Upper lobe of left lung (tissue), 6 donors: Measurements from ENCODE around the gene ASCC1. TPM values are rescaled to one million over a fixed set of nuclear protein-coding genes. Genes with fewer than 3 reads are reported as not detected.
A peak's percentile ranks its signal among the peaks of the same experiment; 100 is the strongest.

Experiments used
- ATAC-seq, 2 donors: fragments of 200-7000 bp; cut with Tn5 transposase; one replicate each; pipeline ENCODE4 v1.9.1; 2022; ENCODE audit warnings: mild to moderate bottlenecking in 2 of 2, moderate library complexity in 2 of 2; ENCODE audit not compliant: low FRiP score in 2 of 2
- DNase-seq, 2 donors: peaks; one replicate each; pipeline ENCODE4 v3.0.0-alpha.2; 2019 to 2020
- H3K27ac ChIP-seq, 4 donors: fragments of 200-600 bp; sonication (generic); one replicate each; pipeline ENCODE4 v1.5.1; 2016 to 2019
- H3K27me3 ChIP-seq, 4 donors: fragments of 200-600 bp; sonication (generic); one replicate each; pipeline ENCODE4 v1.5.1; 2017 to 2019
- H3K36me3 ChIP-seq, 4 donors: fragments of 200-600 bp; sonication (generic); one replicate each; pipeline ENCODE4 v1.5.1; 2016 to 2019
- H3K4me1 ChIP-seq, 4 donors: fragments of 200-600 bp; sonication (generic); one replicate each; pipeline ENCODE4 v1.5.1; 2018 to 2019
- H3K4me3 ChIP-seq, 4 donors: fragments of 200-600 bp; sonication (generic); one replicate each; pipeline ENCODE4 v1.5.1; 2017 to 2019; ENCODE audit warnings: mild to moderate bottlenecking in 2 of 4, moderate library complexity in 1 of 4
- H3K9me3 ChIP-seq, 4 donors: fragments of 200-600 bp; sonication (generic); one replicate each; pipeline ENCODE4 v1.5.1; 2018 to 2019
- EP300 ChIP-seq, 4 donors: sonication (generic); formaldehyde crosslinking; IDR thresholded peaks; one replicate each; pipeline ENCODE4 v1.5.1; 2017; ENCODE audit warnings: antibody characterized with exemption in 4 of 4, control low read depth in 2 of 4
- POLR2A ChIP-seq, 4 donors: fragments of 450-650 bp; IDR thresholded peaks; one replicate each; pipeline ENCODE4 v1.5.1; 2016 to 2017; ENCODE audit warnings: antibody characterized with exemption in 4 of 4, mild to moderate bottlenecking in 2 of 4
- POLR2AphosphoS5 ChIP-seq, 2 donors: sonication (generic); formaldehyde crosslinking; IDR thresholded peaks; one replicate each; pipeline ENCODE4 v1.5.1; 2017; ENCODE audit warnings: antibody characterized with exemption in 2 of 2
- WGBS, 2 donors: methylation state at CpG; one replicate each; pipeline ENCODE4 v1.1.5; 2017 to 2018; 5-methylcytosine and 5-hydroxymethylcytosine counted together
- total RNA-seq, 6 donors: library from RNA; depleted of rRNA in 4 of 6; stranded (reverse); fragments of >200 nt in 4 of 6; gene quantifications; one replicate each; pipeline versions ENCODE4 v1.1.0 to v1.2.1, GENCODE V29; 2016 to 2021
- TF ChIP-seq, protein P1 (sequence below), 6 experiments: fragments of 450-650 bp in 4 of 6; fragments of 200-600 bp in 2 of 6; sonication (generic) in 2 of 6; IDR thresholded peaks; one replicate each; pipeline ENCODE4 v1.5.1; 2016 to 2019; ENCODE audit warnings: antibody characterized with exemption in 6 of 6
- donor health status: DM: no; HTN: no; CAD: no; lungs with moderate emphysema.
- donor health status: DM: no; HTN: yes; CAD: no; lungs with severe emphysema.

Gene ASCC1
- total RNA-seq, 6 donors from 2014 or later = 20.4 to 40.7 (median 24.4) TPM

DNA sequence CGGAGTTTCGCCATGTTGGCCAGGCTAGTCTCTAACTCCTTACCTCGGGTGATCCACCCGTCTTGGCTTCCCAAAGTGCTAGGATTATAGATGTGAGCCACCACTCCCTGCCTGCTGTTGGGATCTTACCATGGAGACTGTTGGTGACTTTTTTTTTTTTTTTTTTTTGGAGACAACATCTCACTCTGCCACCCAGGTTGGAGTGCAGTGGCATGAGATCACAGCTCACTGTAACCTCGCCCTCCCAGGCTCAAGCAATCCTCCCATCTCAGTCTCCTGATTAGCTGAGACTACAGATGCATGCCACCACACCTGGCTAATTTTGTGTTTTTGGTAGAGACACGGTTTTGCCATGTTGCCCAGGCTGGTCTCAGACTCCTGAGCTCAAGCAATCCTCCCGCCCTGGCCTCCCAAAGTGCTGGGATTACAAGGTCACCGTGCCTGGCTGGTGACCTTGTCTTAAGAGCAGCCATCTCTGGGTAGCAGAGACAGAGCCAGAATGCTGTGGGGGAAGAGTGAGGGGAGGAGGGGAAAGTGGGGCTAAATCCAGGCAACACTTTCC, 25.7 kb upstream of the ASCC1 start:
- Histone ChIP-seq H3K4me3 (no peak overlapping the region), H3K4me1 (peaks cover 53 to 60% (median 56%) of the 10 kb centered on the region in 4 donors), H3K27ac (peak overlapping the region; percentile 66 to 94 (median 88)), H3K36me3 (peaks cover 0 to 10% (median 5%) of the 10 kb centered on the region in 4 donors), H3K9me3 (no peaks in the 10 kb centered on the region), H3K27me3 (no peaks in the 10 kb centered on the region)
- TF ChIP-seq, protein P1, sequence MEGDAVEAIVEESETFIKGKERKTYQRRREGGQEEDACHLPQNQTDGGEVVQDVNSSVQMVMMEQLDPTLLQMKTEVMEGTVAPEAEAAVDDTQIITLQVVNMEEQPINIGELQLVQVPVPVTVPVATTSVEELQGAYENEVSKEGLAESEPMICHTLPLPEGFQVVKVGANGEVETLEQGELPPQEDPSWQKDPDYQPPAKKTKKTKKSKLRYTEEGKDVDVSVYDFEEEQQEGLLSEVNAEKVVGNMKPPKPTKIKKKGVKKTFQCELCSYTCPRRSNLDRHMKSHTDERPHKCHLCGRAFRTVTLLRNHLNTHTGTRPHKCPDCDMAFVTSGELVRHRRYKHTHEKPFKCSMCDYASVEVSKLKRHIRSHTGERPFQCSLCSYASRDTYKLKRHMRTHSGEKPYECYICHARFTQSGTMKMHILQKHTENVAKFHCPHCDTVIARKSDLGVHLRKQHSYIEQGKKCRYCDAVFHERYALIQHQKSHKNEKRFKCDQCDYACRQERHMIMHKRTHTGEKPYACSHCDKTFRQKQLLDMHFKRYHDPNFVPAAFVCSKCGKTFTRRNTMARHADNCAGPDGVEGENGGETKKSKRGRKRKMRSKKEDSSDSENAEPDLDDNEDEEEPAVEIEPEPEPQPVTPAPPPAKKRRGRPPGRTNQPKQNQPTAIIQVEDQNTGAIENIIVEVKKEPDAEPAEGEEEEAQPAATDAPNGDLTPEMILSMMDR (IDR thresholded peaks at IDR 0.05) = no peak
- TF ChIP-seq POLR2A (IDR thresholded peaks at IDR 0.05) (no peak), EP300 (IDR thresholded peaks at IDR 0.05) (no peak), POLR2AphosphoS5 (IDR thresholded peaks at IDR 0.05) (no peak)
- ATAC-seq (no peak), DNase-seq (no peak)
- 95% methylated on average over 7 to 8 of the region's 8 CpGs for WGBS, 2 donors

DNA sequence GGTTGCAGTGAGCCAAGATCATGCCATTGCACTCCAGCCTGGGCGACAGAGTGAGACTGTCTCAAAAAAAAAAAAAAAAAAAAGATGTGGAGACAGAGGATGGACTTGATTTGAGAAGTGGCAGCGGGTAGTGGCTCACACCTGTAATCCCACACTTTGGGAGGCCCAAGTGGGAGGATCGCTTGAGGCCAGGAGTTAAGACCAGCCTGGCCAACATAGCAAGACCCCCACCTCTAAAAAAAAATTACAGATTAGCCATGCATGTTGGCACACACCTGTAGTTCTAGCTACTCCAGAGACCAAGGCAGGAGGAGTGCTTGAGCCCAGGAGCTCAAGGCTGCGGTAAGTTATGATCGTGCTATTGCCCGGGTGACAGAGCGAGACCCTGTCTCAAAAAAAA, 24.3 kb upstream of the ASCC1 start:
- Histone ChIP-seq H3K4me3 (no peak overlapping the region), H3K4me1 (peaks cover 40 to 46% (median 42%) of the 10 kb centered on the region in 4 donors), H3K36me3 (peaks cover 0 to 24% (median 11%) of the 10 kb centered on the region in 4 donors), H3K27ac (no peak overlapping the region), H3K9me3 (no peaks in the 10 kb centered on the region), H3K27me3 (no peaks in the 10 kb centered on the region)
- 90 to 94% methylated on average over 7 of the region's 7 CpGs for WGBS, 2 donors
- DNase-seq = no peak
- TF ChIP-seq POLR2A (IDR thresholded peaks at IDR 0.05) (no peak), EP300 (IDR thresholded peaks at IDR 0.05) (no peak), POLR2AphosphoS5 (IDR thresholded peaks at IDR 0.05) (no peak)
- TF ChIP-seq, protein P1 (IDR thresholded peaks at IDR 0.05) = no peak
- no peak for ATAC-seq

DNA sequence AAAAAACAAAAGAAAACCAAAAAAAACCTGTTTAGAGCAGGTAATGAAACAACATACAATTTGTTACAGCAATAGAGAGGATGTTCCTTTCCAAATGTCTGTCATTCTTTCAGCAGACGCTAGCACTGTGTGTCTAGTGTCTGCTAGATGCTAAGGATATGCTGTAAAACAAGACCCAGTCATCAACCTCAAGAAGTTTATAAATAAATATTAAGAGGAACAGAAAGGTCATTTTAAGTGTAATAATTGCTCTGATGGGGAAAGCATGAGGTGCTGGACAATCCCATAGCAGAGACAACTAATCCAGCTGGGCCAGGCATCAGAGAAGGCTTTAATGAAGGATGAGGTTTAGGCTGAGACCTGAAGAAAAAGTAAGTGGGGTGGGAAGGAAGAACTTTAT, 23.3 kb upstream of the ASCC1 start:
- peaks cover 2 to 34% (median 19%) of the 10 kb centered on the region in 4 donors for H3K36me3 ChIP-seq
- DNase-seq = no peak
- H3K27me3 ChIP-seq = no peaks in the 10 kb centered on the region
- H3K9me3 ChIP-seq = no peaks in the 10 kb centered on the region
- no peak overlapping the region for H3K27ac ChIP-seq
- TF ChIP-seq POLR2A (IDR thresholded peaks at IDR 0.05) (no peak), POLR2AphosphoS5 (IDR thresholded peaks at IDR 0.05) (no peak), EP300 (IDR thresholded peaks at IDR 0.05) (no peak)
- TF ChIP-seq, protein P1 (IDR thresholded peaks at IDR 0.05) = no peak
- no peak for ATAC-seq
- H3K4me1 ChIP-seq = peaks cover 31 to 36% (median 33%) of the 10 kb centered on the region in 4 donors
- no peak overlapping the region for H3K4me3 ChIP-seq
- WGBS, 2 donors = 35 to 70% methylated on average over 1 of the region's 1 CpG

DNA sequence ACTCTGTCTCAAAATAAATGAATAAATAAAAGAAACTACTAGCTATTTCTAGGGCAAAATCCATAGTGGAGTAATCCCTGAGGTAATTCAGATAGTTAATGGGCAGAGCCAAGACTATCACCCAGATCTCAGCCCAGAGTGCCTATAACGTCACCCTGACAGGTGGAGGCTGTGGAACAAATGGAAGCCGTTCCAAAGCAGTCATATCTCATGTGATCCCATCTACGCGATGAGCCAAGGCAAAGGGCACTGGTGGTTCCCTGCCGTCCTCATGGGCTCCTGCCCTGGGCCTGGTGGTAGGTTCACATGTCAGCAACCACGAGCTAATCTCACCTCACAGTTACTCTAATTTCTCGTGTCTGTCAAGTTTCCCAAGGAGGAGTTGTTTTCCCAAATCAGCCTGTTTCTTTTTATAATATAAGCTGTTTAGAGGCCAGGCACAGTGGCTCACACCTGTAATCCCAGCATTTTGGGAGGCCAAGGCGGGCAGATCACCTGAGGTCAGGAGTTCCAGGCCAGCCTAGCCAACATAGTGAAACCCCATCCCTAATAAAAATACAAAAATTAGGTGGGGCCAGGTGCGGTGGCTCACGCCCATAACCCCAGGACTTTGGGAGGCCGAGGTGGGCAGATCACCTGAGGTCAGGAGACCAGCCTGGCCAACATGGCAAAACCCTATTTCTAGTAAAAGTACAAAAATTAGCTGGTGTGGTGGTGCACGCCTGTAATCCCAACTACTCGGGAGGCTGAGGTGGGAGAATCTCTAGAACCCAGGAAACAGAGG, 22.5 kb upstream of the ASCC1 start:
- Histone ChIP-seq H3K36me3 (peaks cover 7 to 42% (median 26%) of the 10 kb centered on the region in 4 donors), H3K27ac (peak overlapping the region in 1 of 4 donors; percentile 50), H3K27me3 (no peaks in the 10 kb centered on the region), H3K4me1 (peaks cover 22 to 28% (median 24%) of the 10 kb centered on the region in 4 donors), H3K9me3 (no peaks in the 10 kb centered on the region), H3K4me3 (no peak overlapping the region)
- TF ChIP-seq, protein P1 (IDR thresholded peaks at IDR 0.05) = no peak
- TF ChIP-seq EP300 (IDR thresholded peaks at IDR 0.05) (no peak), POLR2A (IDR thresholded peaks at IDR 0.05) (no peak), POLR2AphosphoS5 (IDR thresholded peaks at IDR 0.05) (no peak)
- DNase-seq (no peak), ATAC-seq (no peak)
- 92 to 93% methylated on average over 13 of the region's 13 CpGs for WGBS, 2 donors
